ENCODE measurements around the gene SFXN5.

Gene SFXN5

GRCh38 chr2:72942293-72942692 lies 129.2 kb downstream of the SFXN5 start:
- DNase-seq (ENCODE audit: low read depth, low spot score): no peak

DNA sequence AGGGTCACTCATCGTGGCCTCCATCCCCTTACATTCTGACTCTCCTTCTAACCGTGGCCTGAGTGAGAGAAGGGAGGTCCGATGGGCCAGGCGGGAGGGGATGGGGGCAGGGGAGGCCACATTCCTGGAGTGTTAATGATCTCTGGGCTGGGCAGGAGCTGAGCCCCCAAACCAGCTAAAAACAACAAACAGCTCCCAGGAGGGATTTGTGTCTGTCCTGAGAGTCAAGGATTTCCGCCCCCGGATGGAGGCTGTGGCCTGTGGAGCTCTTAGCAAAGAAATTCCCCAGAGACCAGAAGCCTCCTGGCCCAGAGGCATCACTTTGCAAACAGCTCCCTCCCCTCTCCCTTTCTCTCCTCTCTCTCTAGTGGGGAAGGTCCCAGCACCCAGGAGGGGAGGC lies 130.7 kb downstream of the SFXN5 start:
- peak; percentile 62 for DNase-seq (ENCODE audit: low read depth, low spot score)

DNA sequence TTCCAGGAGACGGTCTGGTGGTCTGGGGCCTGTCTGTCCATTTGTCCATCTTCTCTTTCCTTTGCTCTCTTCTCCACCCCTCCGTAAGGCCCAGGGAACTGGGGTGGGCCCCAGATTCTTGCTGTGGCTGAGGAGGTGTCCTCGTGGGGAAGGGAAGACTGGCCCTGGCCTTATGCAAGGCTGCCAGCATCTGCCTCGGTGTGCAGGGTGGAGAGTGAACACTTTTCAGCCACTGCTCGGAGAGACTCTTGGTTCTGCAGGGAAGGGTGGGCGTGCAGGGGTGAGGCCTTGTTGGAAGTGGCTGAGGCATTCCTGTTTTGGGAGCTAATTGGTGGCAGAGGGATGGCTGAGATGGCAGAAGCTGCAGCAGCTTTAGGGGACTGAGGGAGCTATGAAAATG lies 131.2 kb downstream of the SFXN5 start:
- no peak for DNase-seq (ENCODE audit: low read depth, low spot score)

DNA sequence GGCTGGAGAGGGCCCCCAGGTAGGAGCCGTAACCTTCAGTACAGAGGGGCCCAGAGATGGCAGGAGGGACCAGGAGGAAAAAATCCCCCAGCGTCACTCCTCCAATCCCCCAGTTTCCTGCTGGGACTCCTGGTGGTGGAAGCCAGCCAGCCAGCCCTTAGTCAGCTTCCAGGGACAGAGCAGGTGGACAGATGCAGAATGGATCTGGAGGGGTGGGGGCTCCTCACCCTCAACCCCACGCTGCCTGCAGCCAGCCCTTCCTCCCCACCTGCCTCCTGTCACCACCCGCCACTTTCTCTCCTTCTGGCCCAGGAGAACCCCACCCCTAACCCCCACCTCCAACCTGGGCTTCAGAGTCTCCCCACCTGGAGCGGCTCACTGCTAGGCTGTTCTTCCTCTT lies 133.1 kb downstream of the SFXN5 start:
- DNase-seq (ENCODE audit: low read depth, low spot score): no peak

DNA sequence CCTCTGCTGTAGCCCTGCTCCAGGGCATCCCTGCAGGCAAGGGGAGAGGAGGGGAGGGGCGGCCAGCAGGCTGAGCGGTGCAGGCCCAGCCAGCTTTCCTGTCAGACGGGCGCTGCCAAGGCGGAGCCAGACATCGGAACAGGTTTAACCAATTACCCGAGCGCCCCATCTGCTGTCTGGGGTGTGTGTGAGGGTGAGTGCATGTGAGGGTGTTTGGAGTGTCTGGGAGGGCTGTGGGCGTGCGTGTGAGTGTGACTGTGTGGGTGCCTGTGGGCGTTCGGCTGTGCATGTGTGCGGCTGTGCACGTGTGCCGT lies 134.2 kb downstream of the SFXN5 start:
- DNase-seq (ENCODE audit: low read depth, low spot score): peak; percentile 14

- no peak for DNase-seq (ENCODE audit: low read depth, low spot score)
Measured at GRCh38 chr2:72936660-72937355, 134.7 kb downstream of the SFXN5 start.

DNA sequence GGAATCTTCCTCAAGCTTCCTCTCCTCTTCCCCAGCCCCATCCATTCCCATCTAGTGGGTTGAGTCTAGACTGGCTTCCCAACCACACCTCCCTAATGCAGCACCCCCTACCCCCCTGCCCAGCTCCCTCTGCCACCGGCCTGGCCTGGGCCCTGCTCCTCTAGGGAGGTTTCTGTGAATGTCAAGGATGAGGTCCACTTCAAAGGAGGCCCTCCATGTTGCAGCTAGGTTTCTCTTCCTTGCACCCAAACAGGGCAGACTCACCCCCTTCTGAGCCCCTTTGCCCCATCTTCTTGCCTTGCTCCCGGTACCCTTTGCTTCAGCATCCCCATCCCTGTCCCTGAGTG lies 135.9 kb downstream of the SFXN5 start:
- DNase-seq (ENCODE audit: low read depth, low spot score): no peak

GRCh38 chr2:72934683-72935610 lies 136.6 kb downstream of the SFXN5 start:
- peak; percentile 71 for DNase-seq (ENCODE audit: low read depth, low spot score)

DNA sequence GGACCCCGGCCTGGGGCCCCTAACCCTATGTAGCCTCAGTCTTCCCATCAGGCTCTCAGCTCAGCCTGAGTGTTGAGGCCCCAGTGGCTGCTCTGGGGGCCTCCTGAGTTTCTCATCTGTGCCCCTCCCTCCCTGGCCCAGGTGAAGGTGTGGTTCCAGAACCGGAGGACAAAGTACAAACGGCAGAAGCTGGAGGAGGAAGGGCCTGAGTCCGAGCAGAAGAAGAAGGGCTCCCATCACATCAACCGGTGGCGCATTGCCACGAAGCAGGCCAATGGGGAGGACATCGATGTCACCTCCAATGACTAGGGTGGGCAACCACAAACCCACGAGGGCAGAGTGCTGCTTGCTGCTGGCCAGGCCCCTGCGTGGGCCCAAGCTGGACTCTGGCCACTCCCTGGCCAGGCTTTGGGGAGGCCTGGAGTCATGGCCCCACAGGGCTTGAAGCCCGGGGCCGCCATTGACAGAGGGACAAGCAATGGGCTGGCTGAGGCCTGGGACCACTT lies 137.8 kb downstream of the SFXN5 start:
- no peak for DNase-seq (ENCODE audit: low read depth, low spot score)

- DNase-seq (ENCODE audit: low read depth, low spot score): no peak
Measured at GRCh38 chr2:72933207-72933606, 138.3 kb downstream of the SFXN5 start.

- DNase-seq (ENCODE audit: low read depth, low spot score): no peak
Measured at GRCh38 chr2:72932805-72933204, 138.7 kb downstream of the SFXN5 start.

GRCh38 chr2:72932045-72932740 lies 139.3 kb downstream of the SFXN5 start:
- DNase-seq (ENCODE audit: low read depth, low spot score): no peak

DNA sequence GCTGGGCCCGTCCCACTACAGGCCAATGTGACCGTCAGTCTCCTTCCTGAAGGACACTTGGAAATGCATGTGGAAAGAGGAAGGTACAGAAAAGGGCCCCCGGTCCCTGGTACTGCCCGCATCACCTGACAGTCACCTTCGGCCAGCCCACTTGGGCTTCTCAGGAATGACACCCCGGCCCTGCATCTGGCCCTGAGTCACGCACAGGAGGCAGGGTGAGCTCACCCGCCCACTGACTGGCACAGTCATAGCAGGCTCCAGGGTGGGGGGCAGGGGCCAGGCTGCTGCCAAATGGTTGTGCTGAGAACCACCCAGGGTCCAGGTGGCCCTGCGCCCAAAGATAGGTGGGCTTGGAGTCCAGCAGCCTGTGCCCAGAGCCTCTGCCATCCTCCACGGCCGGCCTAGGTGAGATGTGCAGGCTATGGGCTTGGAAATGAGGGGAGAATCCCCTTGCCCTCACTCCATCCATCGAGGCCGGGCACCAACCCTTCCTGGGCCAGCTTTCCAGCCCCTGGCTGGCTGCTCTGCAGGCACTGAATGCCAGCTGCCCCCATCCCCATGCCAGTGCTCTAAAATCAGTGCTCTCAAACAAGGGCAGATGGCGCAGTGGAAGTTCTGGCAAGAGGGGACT lies 140.1 kb downstream of the SFXN5 start:
- no peak for DNase-seq (ENCODE audit: low read depth, low spot score)

DNA sequence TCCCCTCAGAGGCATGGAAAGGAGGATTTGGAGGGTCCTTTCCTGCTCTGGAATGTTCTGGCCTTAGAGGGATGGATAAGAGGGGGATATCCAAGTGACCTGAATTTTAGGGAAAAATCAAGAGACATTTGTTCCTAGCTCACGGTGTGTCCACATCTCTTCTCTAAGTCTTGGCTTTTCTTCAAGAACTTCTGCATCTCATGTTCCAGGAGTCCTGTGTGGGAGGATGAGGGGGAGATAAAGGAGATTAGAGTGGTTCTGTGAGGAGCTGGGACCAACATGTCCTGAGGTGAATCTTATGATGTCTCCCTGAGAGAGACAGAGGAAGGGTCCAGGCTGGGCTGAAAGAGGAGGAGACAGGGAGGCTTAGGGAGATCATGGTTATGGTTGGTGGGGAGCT lies 142.5 kb downstream of the SFXN5 start:
- DNase-seq (ENCODE audit: low read depth, low spot score): no peak

DNA sequence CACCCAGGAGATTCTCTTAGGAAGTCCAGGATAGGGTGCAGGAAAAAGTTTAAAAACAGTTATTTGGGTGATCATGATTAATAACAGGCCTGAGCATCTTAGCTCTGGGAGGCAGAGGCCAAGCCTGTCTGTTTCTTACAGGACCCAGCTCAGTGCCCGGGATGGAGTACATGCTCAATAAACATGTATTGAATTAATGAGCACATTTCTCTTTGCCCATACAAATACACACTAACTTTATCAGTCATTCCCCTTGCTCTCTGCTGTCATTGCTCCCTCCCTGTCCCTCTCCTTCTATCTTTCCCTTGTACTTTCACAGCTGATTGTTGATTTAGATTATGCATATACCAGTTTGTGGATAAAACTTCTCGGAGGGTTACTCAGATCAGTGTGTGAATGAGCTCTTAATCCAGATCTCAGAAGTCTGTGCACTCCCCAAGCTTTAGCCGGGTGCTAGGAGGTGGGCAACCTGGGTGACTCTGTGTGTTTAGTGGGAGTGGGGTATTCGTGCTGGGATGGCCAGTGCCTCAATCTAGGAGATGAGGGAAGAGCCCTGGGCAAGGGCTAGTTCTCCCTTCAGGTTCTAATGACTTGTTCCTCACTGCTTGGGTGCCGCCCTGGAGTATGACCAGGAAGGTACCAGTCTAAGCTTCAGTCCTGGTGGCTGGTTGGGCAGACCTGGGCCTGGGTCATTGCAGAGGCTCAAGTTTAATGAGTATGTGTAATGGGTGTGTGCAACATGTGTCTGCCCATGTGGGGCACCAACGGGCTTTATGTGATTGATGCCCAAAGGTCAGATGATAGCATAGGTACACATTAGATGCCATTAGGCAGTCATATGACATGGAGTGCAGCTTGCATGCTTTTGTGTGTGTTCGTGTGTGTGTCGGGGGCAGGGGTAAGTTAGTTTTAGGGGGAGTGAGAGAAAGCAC lies 143.6 kb downstream of the SFXN5 start:
- no peak for DNase-seq (ENCODE audit: low read depth, low spot score)

- no peak for DNase-seq (ENCODE audit: low read depth, low spot score)
Measured at GRCh38 chr2:72926811-72927465, 144.6 kb downstream of the SFXN5 start.

GRCh38 chr2:72926368-72926767 lies 145.1 kb downstream of the SFXN5 start:
- DNase-seq (ENCODE audit: low read depth, low spot score): no peak

- DNase-seq (ENCODE audit: low read depth, low spot score): peak; percentile 33
Measured at GRCh38 chr2:72925328-72925943, 146.1 kb downstream of the SFXN5 start.

- peak; percentile 55 for DNase-seq (ENCODE audit: low read depth, low spot score)
Measured at GRCh38 chr2:72924353-72925240, 146.9 kb downstream of the SFXN5 start.

Measured in ELF-1 (cell line).